CD4-positive, alpha-beta T cell (primary cell): ENCODE results near the gene ABCA2. TPM values are rescaled to one million over a fixed set of nuclear protein-coding genes. Genes with fewer than 3 reads are reported as not detected.

Experiments
- ATAC-seq: fragments of 200-7000 bp; cut with Tn5 transposase; one replicate; pipeline ENCODE4 v1.10.0; 2022; ENCODE audit warnings: mild to moderate bottlenecking; ENCODE audit not compliant: poor library complexity
- CTCF ChIA-PET: fragments of 350-600 bp; sonication (Branson Sonifier 250); formaldehyde crosslinking; loops from one replicate; lab custom pipeline; 2021; ENCODE audit warnings: antibody characterized with exemption, inconsistent platforms; lab: Charles Lee
- POLR2A ChIA-PET: fragments of 350-600 bp; sonication (Branson Sonifier 250); formaldehyde crosslinking; loops from one replicate; lab custom pipeline; 2021; ENCODE audit warnings: antibody characterized with exemption, inconsistent platforms; lab: Charles Lee
- DNase-seq, 14 experiments: peaks; one replicate each; pipeline ENCODE4 v3.0.0-alpha.2; 2013 to 2020; ENCODE audit warnings: mixed read lengths in 2 of 14
- H3K27ac ChIP-seq, 2 donors: one replicate each; pipeline versions ENCODE4 v1.5.1 to v1.7.0; 2013; ENCODE audit warnings: low read length in 2 of 2, low read depth in 1 of 2, mild to moderate bottlenecking in 1 of 2
- H3K27me3 ChIP-seq, 2 experiments: 1 replicate in 1 of 2; 2 replicates in 1 of 2; pipeline versions ENCODE4 v1.6.1 to v1.7.0; 2013; ENCODE audit warnings: low read length in 2 of 2, control low read depth in 1 of 2, mild to moderate bottlenecking in 1 of 2, moderate library complexity in 1 of 2; ENCODE audit not compliant: insufficient read depth in 2 of 2, control insufficient read depth in 1 of 2
- H3K36me3 ChIP-seq: one replicate; pipeline ENCODE4 v1.6.1; 2013; ENCODE audit warnings: low read length, control low read depth; ENCODE audit not compliant: insufficient read depth
- H3K4me1 ChIP-seq: one replicate; pipeline ENCODE4 v1.6.1; 2013; ENCODE audit warnings: low read length, control low read depth; ENCODE audit not compliant: insufficient read depth
- H3K4me3 ChIP-seq: one replicate; pipeline ENCODE4 v1.5.1; 2013; ENCODE audit warnings: mild to moderate bottlenecking, low read length, moderate library complexity
- H3K9me3 ChIP-seq, 2 experiments: 1 replicate in 1 of 2; 2 replicates in 1 of 2; pipeline versions ENCODE4 v1.6.1 to v1.7.0; 2013; ENCODE audit warnings: low read length in 2 of 2, mild to moderate bottlenecking in 2 of 2, control low read depth in 1 of 2, moderate library complexity in 1 of 2; ENCODE audit not compliant: control insufficient read depth in 1 of 2, insufficient read depth in 1 of 2
- H3K27ac Mint-ChIP-seq: one replicate; pipeline ENCODE4 v1.8.0; 2020; ENCODE audit warnings: mixed read lengths
- H3K27me3 Mint-ChIP-seq: one replicate; pipeline ENCODE4 v1.8.0; 2021; ENCODE audit warnings: mixed read lengths
- H3K36me3 Mint-ChIP-seq: one replicate; pipeline ENCODE4 v1.8.0; 2021; ENCODE audit warnings: low read depth, mixed read lengths
- H3K4me1 Mint-ChIP-seq: one replicate; pipeline ENCODE4 v1.8.0; 2021; ENCODE audit warnings: low read depth, mixed read lengths
- H3K4me3 Mint-ChIP-seq: one replicate; pipeline ENCODE4 v1.8.0; 2020; ENCODE audit warnings: mild to moderate bottlenecking, mixed read lengths
- H3K9me3 Mint-ChIP-seq: one replicate; pipeline ENCODE4 v1.8.0; 2020; ENCODE audit warnings: mixed read lengths
- CTCF ChIP-seq: fragments of 200-600 bp; IDR thresholded peaks from one replicate; pipeline ENCODE4 v1.8.0; 2022; ENCODE audit warnings: antibody characterized with exemption, mild to moderate bottlenecking
- intact Hi-C, 2 experiments: fragments of 100-400 bp; cut with DNase I in 1 of 2; cut with micrococcal nuclease in 1 of 2; formaldehyde crosslinking; loops; one replicate each; pipeline versions ENCODE4 v1.15.1 to v1.9.0; 2023 to 2025; cut with DNase I, micrococcal nuclease
- total RNA-seq, 174 experiments: library from RNA in 2 of 174; stranded (reverse) in 2 of 174; gene quantifications; one replicate each; pipeline ENCODE4 v1.2.3 and lab custom pipeline; 2021 to 2026

The ABCA2 gene
- total RNA-seq, 2 experiments from 2014 or later = 80.1 to 86.8 TPM

DNA sequence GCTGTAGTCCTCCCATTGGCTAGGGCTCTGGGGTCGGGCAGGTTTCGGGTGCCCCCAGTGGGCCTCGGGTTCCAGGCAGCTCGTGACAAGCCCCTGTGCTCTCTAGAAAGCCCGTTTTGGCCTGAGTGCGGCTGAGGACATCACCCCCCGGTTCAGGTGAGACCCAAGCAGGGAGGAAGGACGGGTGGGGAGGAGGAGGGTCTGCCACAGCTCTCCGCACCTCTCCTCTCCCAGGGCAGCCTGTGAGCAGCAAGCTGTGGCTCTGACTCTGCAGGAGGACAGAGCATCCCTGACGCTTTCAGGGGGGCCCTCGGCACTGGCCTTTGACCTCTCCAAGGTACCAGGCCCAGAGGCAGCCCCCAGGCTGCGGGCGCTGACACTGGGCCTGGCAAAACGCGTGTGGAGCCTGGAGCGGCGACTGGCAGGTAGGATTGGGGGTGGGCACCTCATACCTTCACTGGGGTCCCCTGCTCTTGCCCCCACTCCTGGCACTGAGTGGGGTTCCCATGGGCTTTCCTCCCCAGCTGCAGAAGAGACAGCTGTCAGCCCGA lies 35.1 kb downstream of the ABCA2 start:
- Mint-ChIP-seq H3K9me3 (no peaks in the 10 kb centered on the region), H3K36me3 (peaks cover 8% of the 10 kb centered on the region), H3K4me3 (peak overlapping the region; percentile 91), H3K4me1 (peaks cover 40% of the 10 kb centered on the region), H3K27ac (peak overlapping the region; percentile 82), H3K27me3 (peaks cover 8% of the 10 kb centered on the region)
- peaks cover 58% of the 10 kb centered on the region for H3K4me1 ChIP-seq
- intact Hi-C loops = loop anchor here (1.0 to 5.0 kb wide), 4 partner anchors 14 to 414 kb away; no protein-coding TSS in a partner anchor
- ChIA-PET CTCF (interaction anchor here (0.8 to 2.4 kb wide), 7 partner anchors 16 to 151 kb away, joined by 3 to 11 read pairs (median 3); partner anchors contain the start of genes AJM1 and NPDC1), POLR2A (interaction anchor here (0.9 to 3.0 kb wide), 13 partner anchors 15 to 185 kb away, joined by 3 to 17 read pairs (median 6); partner anchors contain the start of genes ABCA2, C8G, FBXW5 and RABL6)
- TF ChIP-seq CTCF = no peak
- no peaks in the 10 kb centered on the region for H3K9me3 ChIP-seq
- peak overlapping the region; percentile 89 for H3K4me3 ChIP-seq
- peak overlapping the region; percentile 57 to 76 for H3K27ac ChIP-seq
- peaks cover 0 to 4% of the 10 kb centered on the region in 2 experiments for H3K27me3 ChIP-seq
- DNase-seq = no peak
- peaks cover 10% of the 10 kb centered on the region for H3K36me3 ChIP-seq
- no peak for ATAC-seq

- peaks cover 51% of the 10 kb centered on the region for H3K4me1 ChIP-seq
- no peaks in the 10 kb centered on the region for H3K9me3 ChIP-seq
- H3K27ac ChIP-seq = peak within 1 kb of the TSS; percentile 57 to 76
- TF ChIP-seq CTCF = no peak
- H3K36me3 ChIP-seq = peaks cover 10% of the 10 kb centered on the region
- Mint-ChIP-seq H3K4me1 (peaks cover 35% of the 10 kb centered on the region), H3K4me3 (peak within 1 kb of the TSS; percentile 91), H3K36me3 (peaks cover 8% of the 10 kb centered on the region), H3K9me3 (no peaks in the 10 kb centered on the region), H3K27me3 (peaks cover 8% of the 10 kb centered on the region), H3K27ac (peak within 1 kb of the TSS; percentile 82)
- ChIA-PET POLR2A (interaction anchor here (0.6 to 3.0 kb wide), 18 partner anchors 14 to 185 kb away, joined by 3 to 17 read pairs (median 4); partner anchors contain the start of genes ABCA2, C8G, FBXW5 and RABL6), CTCF (interaction anchor here (0.8 to 2.4 kb wide), 6 partner anchors 16 to 150 kb away, joined by 3 to 11 read pairs (median 4); partner anchors contain the start of genes AJM1 and NPDC1)
- H3K27me3 ChIP-seq = no peaks in the 10 kb centered on the region
- peak within 1 kb of the TSS; percentile 89 for H3K4me3 ChIP-seq
- ATAC-seq (peak; percentile 91), DNase-seq (peak; percentile 89 to 97 (median 94))
- intact Hi-C loops = loop anchor here (1.0 to 5.0 kb wide), 4 partner anchors 13 to 415 kb away; no protein-coding TSS in a partner anchor
Measured at GRCh38 chr9:136991993-136992818, 35.8 kb downstream of the ABCA2 start, which contains the start of gene PAXX. TSS of gene PAXX (plus strand) at chr9:136992422. CDS start at chr9:136992444, 22 bp downstream.

- intact Hi-C loops = loop anchor here in 1 of 2 experiments (5.0 kb wide), 1 partner anchor 417 kb away; no protein-coding TSS in a partner anchor
- H3K27ac Mint-ChIP-seq = peak overlapping the region; percentile 57
- H3K36me3 ChIP-seq = peaks cover 10% of the 10 kb centered on the region
- ChIA-PET POLR2A (interaction anchor here (2.7 to 3.0 kb wide), 2 partner anchors 35 to 46 kb away, joined by 12 to 17 read pairs; partner anchors contain the start of genes C8G and FBXW5), CTCF (interaction anchor here (2.4 kb wide), 1 partner anchor 39 kb away, joined by 6 read pairs; no protein-coding TSS in a partner anchor)
- peaks cover 15% of the 10 kb centered on the region for H3K27me3 Mint-ChIP-seq
- H3K4me3 ChIP-seq = no peak overlapping the region
- H3K4me3 Mint-ChIP-seq = peak overlapping the region; percentile 89
- no peaks in the 10 kb centered on the region for H3K9me3 Mint-ChIP-seq
- H3K4me1 ChIP-seq = peaks cover 39% of the 10 kb centered on the region
- H3K27me3 ChIP-seq = peaks cover 0 to 7% of the 10 kb centered on the region in 2 experiments
- peaks cover 4% of the 10 kb centered on the region for H3K36me3 Mint-ChIP-seq
- no peaks in the 10 kb centered on the region for H3K9me3 ChIP-seq
- peaks cover 26% of the 10 kb centered on the region for H3K4me1 Mint-ChIP-seq
- TF ChIP-seq CTCF = no peak
- no peak overlapping the region for H3K27ac ChIP-seq
- ATAC-seq (no peak), DNase-seq (no peak)
Measured at GRCh38 chr9:136990242-136990911, 37.7 kb downstream of the ABCA2 start.
